GM20000 (cell line): ENCODE data around the gene ZDHHC7.
A peak's percentile ranks its signal among the peaks of the same experiment; 100 is the strongest.

Experiments
- DNase-seq: peaks from one replicate; pipeline ENCODE4 v3.0.0; 2012; ENCODE audit warnings: low spot score
- CTCF ChIP-seq: IDR thresholded peaks from 2 replicates; pipeline ENCODE4 v1.5.1; 2012; ENCODE audit warnings: mild to moderate bottlenecking, control low read depth; ENCODE audit errors: extremely low read depth, missing control alignments

Gene ZDHHC7

GRCh38 chr16:84965428-84966415, 45.6 kb downstream of the ZDHHC7 start:
- TF ChIP-seq CTCF, result no peak
- no peak for DNase-seq

GRCh38 chr16:84964386-84965128, 46.8 kb downstream of the ZDHHC7 start:
- no peak for DNase-seq

GRCh38 chr16:84963066-84963465, 48.3 kb downstream of the ZDHHC7 start:
- no peak for TF ChIP-seq CTCF

More at GRCh38 chr16:84964386-84965128, 46.8 kb downstream of the ZDHHC7 start:
- no peak for TF ChIP-seq CTCF

GRCh38 chr16:84960942-84961341, 50.4 kb downstream of the ZDHHC7 start:
- no peak for TF ChIP-seq CTCF
- no peak for DNase-seq

More at GRCh38 chr16:84963066-84963465, 48.3 kb downstream of the ZDHHC7 start:
- DNase-seq, result no peak

- no peak for DNase-seq
- TF ChIP-seq CTCF, result no peak
Observed at GRCh38 chr16:84959784-84960417, 51.4 kb downstream of the ZDHHC7 start.

GRCh38 chr16:84959045-84959576, 52.2 kb downstream of the ZDHHC7 start:
- TF ChIP-seq CTCF, result peak; percentile 3
- no peak for DNase-seq
